ENCODE measurements around the gene CLEC20A. TPM values are rescaled to one million over a fixed set of nuclear protein-coding genes. Genes with fewer than 3 reads are reported as not detected.

CLEC20A gene
- total and polyA plus RNA-seq, 9 of the 15 experiments (the other 6 are each of a cell fraction or from before 2014, with no cell fraction given): not detected

GRCh38 chr1:178513278-178513983 lies 16.7 kb upstream of the CLEC20A start (continued):
- TF ChIP-seq RBFOX2 (IDR thresholded peaks at IDR 0.05; ENCODE audit: low read depth, low read length) (no peak), DMBX1 (CRISPR knock-in tag; IDR thresholded peaks at IDR 0.05; ENCODE audit: borderline replicate concordance) (no peak), REST (IDR thresholded peaks at IDR 0.05; ENCODE audit: borderline replicate concordance) (no peak), REST (CRISPR knock-in tag; IDR thresholded peaks at IDR 0.05; ENCODE audit: low read depth) (no peak), ZNF79 (CRISPR knock-in tag; IDR thresholded peaks at IDR 0.05; ENCODE audit: low read depth) (no peak), ZNF511 (CRISPR knock-in tag; IDR thresholded peaks at IDR 0.05) (no peak), STAG1 (CRISPR knock-in tag; IDR thresholded peaks at IDR 0.05; ENCODE audit: borderline replicate concordance) (no peak), PKNOX1 (IDR thresholded peaks at IDR 0.05) (no peak), SMAD1 (IDR thresholded peaks at IDR 0.05; ENCODE audit: low read depth, low read length, partially characterized antibody) (no peak), ZNF444 (CRISPR knock-in tag; IDR thresholded peaks at IDR 0.05) (no peak), EGR1 (conservative IDR thresholded peaks at IDR 0.05) (no peak), ZNF263 (CRISPR knock-in tag; IDR thresholded peaks at IDR 0.05; ENCODE audit: borderline replicate concordance) (peak; percentile 97), ZNF277 (CRISPR knock-in tag; IDR thresholded peaks at IDR 0.05; ENCODE audit: borderline replicate concordance) (no peak), PHF21A (IDR thresholded peaks at IDR 0.05; ENCODE audit: borderline replicate concordance, low read depth) (no peak), RB1 (IDR thresholded peaks at IDR 0.05; ENCODE audit: low read depth) (no peak)

Data from K562 (cell line).